HEK293 (cell line): ENCODE data around the gene CFAP97.

ENCODE experiments used
- CTCF ChIP-seq: fragments of 450-650 bp; formaldehyde crosslinking; IDR thresholded peaks from 2 replicates; pipeline ENCODE4 v1.5.1; 2016; ENCODE audit warnings: missing biosample characterization, missing genetic modification characterization
- REST ChIP-seq: fragments of 450-650 bp; formaldehyde crosslinking; IDR thresholded peaks from 2 replicates; pipeline ENCODE4 v1.5.1; 2016; ENCODE audit warnings: missing biosample characterization, missing genetic modification characterization
- TCF7L2 ChIP-seq: IDR thresholded peaks from 2 replicates; pipeline ENCODE4 v1.6.1; 2011; ENCODE audit warnings: low read depth, mild to moderate bottlenecking, inconsistent platforms, low read length, moderate library complexity, borderline replicate concordance
- TRIM28 ChIP-seq: IDR thresholded peaks from 2 replicates; pipeline ENCODE4 v1.6.1; 2011; ENCODE audit warnings: low read length, control low read depth, borderline replicate concordance
- ZBTB17 ChIP-seq: fragments of 450-650 bp; formaldehyde crosslinking; IDR thresholded peaks from 2 replicates; pipeline ENCODE4 v1.5.1; 2016; ENCODE audit warnings: missing biosample characterization, missing genetic modification characterization
- ZBTB26 ChIP-seq: fragments of 450-650 bp; formaldehyde crosslinking; optimal IDR thresholded peaks from 2 replicates; pipeline ENCODE3; 2016; ENCODE audit warnings: missing biosample characterization, mild to moderate bottlenecking, missing genetic modification characterization
- ZBTB49 ChIP-seq: fragments of 450-650 bp; formaldehyde crosslinking; IDR thresholded peaks from 2 replicates; pipeline ENCODE4 v1.5.1; 2016; ENCODE audit warnings: missing biosample characterization, missing genetic modification characterization, low read depth
- ZFHX2 ChIP-seq: fragments of 450-650 bp; formaldehyde crosslinking; conservative IDR thresholded peaks from 2 replicates; pipeline ENCODE4 v1.5.1; 2016; ENCODE audit warnings: missing biosample characterization, missing genetic modification characterization
- ZNF121 ChIP-seq: fragments of 450-650 bp; formaldehyde crosslinking; IDR thresholded peaks from 2 replicates; pipeline ENCODE4 v1.5.1; 2016; ENCODE audit warnings: missing biosample characterization, missing genetic modification characterization
- ZNF335 ChIP-seq: fragments of 450-650 bp; formaldehyde crosslinking; conservative IDR thresholded peaks from 2 replicates; pipeline ENCODE4 v1.5.1; 2016; ENCODE audit warnings: missing biosample characterization, missing genetic modification characterization
- ZNF416 ChIP-seq: fragments of 450-650 bp; formaldehyde crosslinking; IDR thresholded peaks from 2 replicates; pipeline ENCODE4 v1.5.1; 2016; ENCODE audit warnings: missing biosample characterization, missing genetic modification characterization
- ZNF423 ChIP-seq: fragments of 450-650 bp; formaldehyde crosslinking; IDR thresholded peaks from 2 replicates; pipeline ENCODE4 v1.5.1; 2016; ENCODE audit warnings: missing biosample characterization, missing genetic modification characterization
- ZNF664 ChIP-seq: fragments of 450-650 bp; formaldehyde crosslinking; IDR thresholded peaks from 2 replicates; pipeline ENCODE4 v1.5.1; 2016; ENCODE audit warnings: missing biosample characterization, missing genetic modification characterization
- ZNF792 ChIP-seq: fragments of 450-650 bp; formaldehyde crosslinking; IDR thresholded peaks from 2 replicates; pipeline ENCODE4 v1.5.1; 2016; ENCODE audit warnings: missing biosample characterization, missing genetic modification characterization

- TF ChIP-seq ZNF664, result no peak
- TF ChIP-seq ZNF121 (tag by site-specific recombination), result no peak
- TF ChIP-seq ZNF423 (tag by site-specific recombination), result no peak
- no peak for TF ChIP-seq CTCF (tag by site-specific recombination)
- TF ChIP-seq TCF7L2, result no peak
- no peak for TF ChIP-seq ZNF416
- no peak for TF ChIP-seq ZNF792 (tag by site-specific recombination)
- no peak for TF ChIP-seq ZBTB49 (tag by site-specific recombination)
- no peak for TF ChIP-seq ZNF335
- no peak for TF ChIP-seq TRIM28
- TF ChIP-seq ZFHX2, result no peak
- TF ChIP-seq ZBTB17 (tag by site-specific recombination), result no peak
- no peak for TF ChIP-seq REST (tag by site-specific recombination)
- TF ChIP-seq ZBTB26 (tag by site-specific recombination), result no peak
Observed at GRCh38 chr4:185217408-185217975, 13.7 kb upstream of the CFAP97 start.
